K562 (cell line): ENCODE data around the gene EFHC1. TPM values are rescaled to one million over a fixed set of nuclear protein-coding genes. Genes with fewer than 3 reads are reported as not detected.

Experiments
- DDX20 ChIP-seq: fragments of 450-650 bp; IDR thresholded peaks from 2 replicates; pipeline ENCODE4 v1.6.1; 2016; ENCODE audit warnings: missing genetic modification characterization, low read depth, mild to moderate bottlenecking, missing compliant biosample characterization, moderate library complexity
- DLX4 ChIP-seq: fragments of 250-450 bp; sonication (Bioruptor Pico); IDR thresholded peaks from 2 replicates; pipeline ENCODE4 v1.6.1; 2021; ENCODE audit warnings: mild to moderate bottlenecking
- ETV5 ChIP-seq: sonication (generic); formaldehyde crosslinking; IDR thresholded peaks from 2 replicates; pipeline ENCODE4 v1.4.0; 2020; ENCODE audit warnings: low read depth, mild to moderate bottlenecking, missing genetic modification reagents
- HDAC2 ChIP-seq: fragments of 450-650 bp; IDR thresholded peaks from 2 replicates; pipeline ENCODE4 v1.6.1; 2016; ENCODE audit warnings: mild to moderate bottlenecking
- ILF3 ChIP-seq: fragments of 450-650 bp; IDR thresholded peaks from 2 replicates; pipeline ENCODE4 v1.6.1; 2018; ENCODE audit warnings: antibody characterized with exemption, mild to moderate bottlenecking, moderate library complexity, borderline replicate concordance
- KDM1A ChIP-seq, 2 experiments: fragments of 450-650 bp; IDR thresholded peaks; 2 replicates each; pipeline ENCODE4 v1.6.1; 2016; ENCODE audit warnings: mild to moderate bottlenecking in 2 of 2
- KLF1 ChIP-seq: fragments of 450-650 bp; IDR thresholded peaks from 2 replicates; pipeline ENCODE4 v1.6.1; 2016; ENCODE audit warnings: missing genetic modification characterization, missing compliant biosample characterization
- MEF2D ChIP-seq: conservative IDR thresholded peaks from 2 replicates; pipeline ENCODE4 v1.6.1; 2016; ENCODE audit warnings: low read depth, missing genetic modification characterization, missing compliant biosample characterization
- NR2C1 ChIP-seq, 2 experiments: fragments of 450-650 bp; IDR thresholded peaks; 2 replicates each; pipeline ENCODE4 v1.6.1; 2017; ENCODE audit warnings: mild to moderate bottlenecking in 2 of 2, antibody characterized with exemption in 1 of 2, inconsistent platforms in 1 of 2, missing compliant biosample characterization in 1 of 2, missing genetic modification characterization in 1 of 2
- POLR2AphosphoS5 ChIP-seq: IDR thresholded peaks from 2 replicates; pipeline ENCODE4 v1.6.1; 2011; ENCODE audit warnings: mild to moderate bottlenecking, low read depth, low read length, moderate library complexity; ENCODE audit not compliant: control insufficient read depth, insufficient read depth
- SMAD2 ChIP-seq: fragments of 150-350 bp; IDR thresholded peaks from 2 replicates; pipeline ENCODE4 v1.6.1; 2014; ENCODE audit warnings: low read depth, mild to moderate bottlenecking, low read length
- SMARCA4 ChIP-seq: fragments of 450-650 bp; IDR thresholded peaks from 2 replicates; pipeline ENCODE4 v1.6.1; 2016
- SREBF2 ChIP-seq: sonication (generic); formaldehyde crosslinking; IDR thresholded peaks from 2 replicates; pipeline ENCODE4 v1.4.0; 2020; ENCODE audit warnings: mild to moderate bottlenecking, missing genetic modification reagents
- ZNF143 ChIP-seq: sonication (generic); formaldehyde crosslinking; IDR thresholded peaks from 2 replicates; pipeline ENCODE4 v1.9.0; 2022; ENCODE audit warnings: mild to moderate bottlenecking, missing genetic modification reagents
- ZNF165 ChIP-seq: fragments of 250-450 bp; sonication (Bioruptor Pico); IDR thresholded peaks from 2 replicates; pipeline ENCODE4 v1.4.0; 2020; ENCODE audit warnings: borderline replicate concordance
- polyA plus RNA-seq, 8 experiments: library from polyadenylated mRNA; depleted of rRNA in 4 of 8; stranded (reverse) in 5 of 8; unstranded in 3 of 8; fragments of >200 nt; fragmentation: Nextera tagmentation in 2 of 8; fragmentation: Illumina TruSeq in 1 of 8; extraction: Ambion mirVana in 2 of 8; extraction: Trizol in 1 of 8; gene quantifications; 2 replicates each; pipeline versions ENCODE4 v1.2.1 to v1.2.3, GENCODE V29; 2011 to 2014; ENCODE audit warnings: inconsistent platforms in 1 of 8, missing spikeins in 1 of 8
- total RNA-seq, 7 experiments: library from RNA; depleted of rRNA in 6 of 7; stranded (reverse); fragments of >200 nt in 6 of 7; fragmentation: Illumina TruSeq in 2 of 7; extraction: Trizol in 2 of 7; gene quantifications; 2 replicates each; pipeline versions ENCODE4 v1.2.1 to v1.2.3, GENCODE V29; 2011 to 2021; ENCODE audit warnings: low replicate concordance in 1 of 7
- TF ChIP-seq, protein P1 (sequence below): fragments of 250-450 bp; sonication (Bioruptor Pico); IDR thresholded peaks from 2 replicates; pipeline ENCODE4 v1.9.0; 2021; ENCODE audit warnings: mild to moderate bottlenecking
- TF ChIP-seq, protein P2 (sequence below): fragments of 450-650 bp; formaldehyde crosslinking; IDR thresholded peaks from 2 replicates; pipeline ENCODE4 v1.4.0; 2020; ENCODE audit warnings: mild to moderate bottlenecking
- TF ChIP-seq, protein P3 (sequence below): sonication (generic); formaldehyde crosslinking; IDR thresholded peaks from 2 replicates; pipeline ENCODE4 v1.8.1; 2023; ENCODE audit warnings: mild to moderate bottlenecking, missing genetic modification reagents
- TF ChIP-seq, protein P4 (sequence below), 2 experiments: fragments of 450-650 bp; formaldehyde crosslinking in 1 of 2; IDR thresholded peaks; 2 replicates each; pipeline versions ENCODE4 v1.4.0 to v1.6.1; 2014 to 2020; ENCODE audit warnings: mild to moderate bottlenecking in 2 of 2, borderline replicate concordance in 1 of 2, low read depth in 1 of 2

Gene EFHC1
- total and polyA plus RNA-seq, 9 of the 15 experiments (the other 6 are each of a cell fraction or from before 2014, with no cell fraction given), result 9.5 to 31.0 (median 14.9) TPM

DNA sequence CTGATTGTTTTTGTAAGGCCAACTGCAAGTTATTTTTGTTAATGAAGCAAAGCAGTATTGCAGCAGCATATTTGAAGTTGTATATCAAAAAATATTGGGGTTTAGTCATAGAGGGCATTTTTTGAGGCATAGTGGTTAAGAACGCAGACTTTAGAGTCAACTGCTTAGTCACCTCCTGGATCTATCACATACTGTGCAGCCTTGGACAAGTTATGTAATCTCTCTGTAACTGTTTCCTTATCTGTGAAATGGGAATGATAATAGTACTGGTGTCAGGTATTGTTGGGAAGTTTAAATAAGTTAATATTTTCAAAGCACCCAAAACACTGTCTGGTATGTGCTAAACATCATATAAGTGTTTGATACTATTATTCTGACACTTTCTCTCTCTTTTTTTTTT, 27.2 kb upstream of the EFHC1 start (continued):
- no peak for TF ChIP-seq DDX20 (tag)
- TF ChIP-seq, protein P1, sequence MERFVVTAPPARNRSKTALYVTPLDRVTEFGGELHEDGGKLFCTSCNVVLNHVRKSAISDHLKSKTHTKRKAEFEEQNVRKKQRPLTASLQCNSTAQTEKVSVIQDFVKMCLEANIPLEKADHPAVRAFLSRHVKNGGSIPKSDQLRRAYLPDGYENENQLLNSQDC, result no peak
- no peak for TF ChIP-seq NR2C1 (IDR thresholded peaks at IDR 0.05)
- TF ChIP-seq NR2C1 (tag; IDR thresholded peaks at IDR 0.05), result no peak
- TF ChIP-seq KDM1A (IDR thresholded peaks at IDR 0.05), result peak in 1 of 2 experiments; percentile 79
- no peak for TF ChIP-seq DLX4
- no peak for TF ChIP-seq ZNF165 (CRISPR knock-in tag)
- TF ChIP-seq SMAD2, result no peak
- TF ChIP-seq ILF3, result no peak
- TF ChIP-seq, protein P2, sequence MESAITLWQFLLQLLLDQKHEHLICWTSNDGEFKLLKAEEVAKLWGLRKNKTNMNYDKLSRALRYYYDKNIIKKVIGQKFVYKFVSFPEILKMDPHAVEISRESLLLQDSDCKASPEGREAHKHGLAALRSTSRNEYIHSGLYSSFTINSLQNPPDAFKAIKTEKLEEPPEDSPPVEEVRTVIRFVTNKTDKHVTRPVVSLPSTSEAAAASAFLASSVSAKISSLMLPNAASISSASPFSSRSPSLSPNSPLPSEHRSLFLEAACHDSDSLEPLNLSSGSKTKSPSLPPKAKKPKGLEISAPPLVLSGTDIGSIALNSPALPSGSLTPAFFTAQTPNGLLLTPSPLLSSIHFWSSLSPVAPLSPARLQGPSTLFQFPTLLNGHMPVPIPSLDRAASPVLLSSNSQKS (CRISPR knock-in tag), result no peak
- TF ChIP-seq ETV5 (CRISPR knock-in tag), result no peak
- TF ChIP-seq MEF2D (tag), result no peak
- TF ChIP-seq, protein P3, sequence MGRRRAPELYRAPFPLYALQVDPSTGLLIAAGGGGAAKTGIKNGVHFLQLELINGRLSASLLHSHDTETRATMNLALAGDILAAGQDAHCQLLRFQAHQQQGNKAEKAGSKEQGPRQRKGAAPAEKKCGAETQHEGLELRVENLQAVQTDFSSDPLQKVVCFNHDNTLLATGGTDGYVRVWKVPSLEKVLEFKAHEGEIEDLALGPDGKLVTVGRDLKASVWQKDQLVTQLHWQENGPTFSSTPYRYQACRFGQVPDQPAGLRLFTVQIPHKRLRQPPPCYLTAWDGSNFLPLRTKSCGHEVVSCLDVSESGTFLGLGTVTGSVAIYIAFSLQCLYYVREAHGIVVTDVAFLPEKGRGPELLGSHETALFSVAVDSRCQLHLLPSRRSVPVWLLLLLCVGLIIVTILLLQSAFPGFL (CRISPR knock-in tag), result no peak
- TF ChIP-seq KLF1 (tag), result no peak
- TF ChIP-seq SREBF2, result no peak
- no peak for TF ChIP-seq POLR2AphosphoS5
- TF ChIP-seq HDAC2, result peak; percentile 68; the same call in 1 of the 2 replicates
- no peak for TF ChIP-seq ZNF143 (CRISPR knock-in tag)
- TF ChIP-seq, protein P4, sequence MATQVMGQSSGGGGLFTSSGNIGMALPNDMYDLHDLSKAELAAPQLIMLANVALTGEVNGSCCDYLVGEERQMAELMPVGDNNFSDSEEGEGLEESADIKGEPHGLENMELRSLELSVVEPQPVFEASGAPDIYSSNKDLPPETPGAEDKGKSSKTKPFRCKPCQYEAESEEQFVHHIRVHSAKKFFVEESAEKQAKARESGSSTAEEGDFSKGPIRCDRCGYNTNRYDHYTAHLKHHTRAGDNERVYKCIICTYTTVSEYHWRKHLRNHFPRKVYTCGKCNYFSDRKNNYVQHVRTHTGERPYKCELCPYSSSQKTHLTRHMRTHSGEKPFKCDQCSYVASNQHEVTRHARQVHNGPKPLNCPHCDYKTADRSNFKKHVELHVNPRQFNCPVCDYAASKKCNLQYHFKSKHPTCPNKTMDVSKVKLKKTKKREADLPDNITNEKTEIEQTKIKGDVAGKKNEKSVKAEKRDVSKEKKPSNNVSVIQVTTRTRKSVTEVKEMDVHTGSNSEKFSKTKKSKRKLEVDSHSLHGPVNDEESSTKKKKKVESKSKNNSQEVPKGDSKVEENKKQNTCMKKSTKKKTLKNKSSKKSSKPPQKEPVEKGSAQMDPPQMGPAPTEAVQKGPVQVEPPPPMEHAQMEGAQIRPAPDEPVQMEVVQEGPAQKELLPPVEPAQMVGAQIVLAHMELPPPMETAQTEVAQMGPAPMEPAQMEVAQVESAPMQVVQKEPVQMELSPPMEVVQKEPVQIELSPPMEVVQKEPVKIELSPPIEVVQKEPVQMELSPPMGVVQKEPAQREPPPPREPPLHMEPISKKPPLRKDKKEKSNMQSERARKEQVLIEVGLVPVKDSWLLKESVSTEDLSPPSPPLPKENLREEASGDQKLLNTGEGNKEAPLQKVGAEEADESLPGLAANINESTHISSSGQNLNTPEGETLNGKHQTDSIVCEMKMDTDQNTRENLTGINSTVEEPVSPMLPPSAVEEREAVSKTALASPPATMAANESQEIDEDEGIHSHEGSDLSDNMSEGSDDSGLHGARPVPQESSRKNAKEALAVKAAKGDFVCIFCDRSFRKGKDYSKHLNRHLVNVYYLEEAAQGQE (IDR thresholded peaks at IDR 0.05; ENCODE audit: borderline replicate concordance), result no peak
- TF ChIP-seq, protein P4 (CRISPR knock-in tag; IDR thresholded peaks at IDR 0.05; ENCODE audit: low read depth), result no peak
- peak; percentile 32; the same call in 1 of the 2 replicates for TF ChIP-seq SMARCA4
